Fibroblast of mammary gland (primary cell): Measurements from ENCODE around the gene INSIG1.

Source experiments
- DNase-seq: peaks from one replicate; pipeline ENCODE4 v3.0.0-alpha.2; 2010; ENCODE audit warnings: low read depth
- H3K4me3 ChIP-seq: 2 replicates; pipeline ENCODE4 v1.5.1; 2011; ENCODE audit warnings: low read depth, mild to moderate bottlenecking, low read length, moderate library complexity; ENCODE audit not compliant: control insufficient read depth
- CTCF ChIP-seq: conservative IDR thresholded peaks from 2 replicates; pipeline ENCODE4 v1.5.1; 2011; ENCODE audit warnings: low read depth, low read length, inconsistent platforms; ENCODE audit not compliant: control insufficient read depth, insufficient read depth

INSIG1 gene

DNA sequence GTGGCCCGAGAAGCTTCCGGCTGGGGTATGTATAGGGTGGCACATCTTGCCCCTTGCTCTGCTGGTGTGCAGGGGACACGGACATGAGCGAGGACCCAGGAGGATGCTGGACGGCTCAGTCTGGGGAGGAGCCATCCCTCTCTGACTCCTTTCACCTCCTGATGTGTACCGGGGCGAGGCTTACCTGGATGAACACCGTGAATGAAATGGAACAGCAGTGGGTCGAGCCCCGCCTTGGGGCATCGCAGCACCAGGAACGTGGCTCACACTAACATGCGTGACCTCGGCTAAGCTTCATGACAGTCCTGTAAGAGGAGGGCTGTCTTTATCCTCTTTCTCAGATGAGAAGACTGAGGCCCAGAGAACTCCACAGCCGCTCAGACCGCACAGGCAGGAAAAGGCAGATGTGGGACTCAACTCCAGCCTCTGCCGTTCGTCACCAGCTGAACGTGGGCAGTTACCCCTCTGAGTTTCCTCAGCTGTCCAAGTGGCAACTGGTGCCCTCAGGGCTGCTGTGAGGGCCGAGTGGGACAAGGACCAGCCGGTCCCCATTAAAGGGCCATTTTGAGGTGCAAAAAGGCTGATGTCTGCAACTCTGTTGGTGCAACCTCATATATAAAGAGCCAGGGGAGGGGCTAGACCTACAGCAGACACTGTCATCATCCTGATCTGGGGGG is 54.5 kb downstream of the INSIG1 start:
- TF ChIP-seq CTCF: no peak
- DNase-seq: no peak
- H3K4me3 ChIP-seq: no peak overlapping the region

DNA sequence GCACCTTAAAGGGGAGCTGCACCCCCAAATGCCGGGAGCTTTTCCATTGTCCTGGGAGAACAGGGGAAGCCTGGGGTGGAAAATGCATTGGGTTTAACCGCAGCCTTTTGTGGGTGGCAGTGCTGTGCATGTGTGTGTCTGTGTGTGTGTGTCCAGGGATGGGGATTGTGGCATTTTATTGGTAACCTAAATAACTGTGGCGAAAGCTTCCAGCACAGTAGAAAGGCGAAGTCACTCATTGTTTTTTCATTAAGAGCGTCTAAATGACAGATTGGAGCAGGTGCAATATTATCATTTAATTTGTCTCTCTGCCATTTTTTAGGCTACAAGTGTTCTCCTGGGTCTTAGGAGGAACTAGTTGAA is 55.1 kb downstream of the INSIG1 start:
- TF ChIP-seq CTCF: no peak

DNA sequence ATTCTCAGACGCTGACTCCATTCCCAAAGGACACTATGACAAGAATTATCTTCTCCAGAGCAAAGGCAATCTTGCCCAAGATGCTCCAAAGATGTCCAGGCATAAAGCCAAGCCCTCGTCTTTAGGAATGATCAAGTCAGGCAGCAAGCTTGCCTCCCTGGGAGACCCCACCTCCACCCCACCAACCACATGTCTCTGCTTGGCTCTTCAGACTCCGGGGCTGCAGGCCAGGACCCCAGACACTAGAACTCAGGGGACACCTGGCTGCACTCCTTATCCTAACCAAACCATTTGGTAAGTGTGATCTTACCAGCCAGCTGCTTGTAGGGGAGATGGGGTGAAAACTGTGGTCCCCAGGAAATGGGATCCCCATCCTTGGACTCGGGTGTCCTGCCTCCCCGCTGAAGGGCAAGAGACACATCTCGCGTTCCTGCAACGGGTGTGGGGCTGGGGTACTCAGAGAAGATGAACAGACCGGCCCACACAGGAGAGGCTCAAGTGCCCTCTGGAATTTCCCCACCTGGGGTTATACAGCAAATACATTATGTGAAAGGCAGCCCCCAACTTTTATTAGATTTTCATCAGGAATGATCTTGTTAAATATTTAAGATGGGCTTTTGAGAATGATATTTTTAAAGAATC is 55.7 kb downstream of the INSIG1 start:
- TF ChIP-seq CTCF: no peak
- DNase-seq: no peak
- no peak overlapping the region for H3K4me3 ChIP-seq

More for the DNA sequence above, 55.1 kb downstream of the INSIG1 start:
- H3K4me3 ChIP-seq: no peak overlapping the region
- DNase-seq: no peak

- H3K4me3 ChIP-seq: no peak overlapping the region
- no peak for DNase-seq
- no peak for TF ChIP-seq CTCF
Observed at GRCh38 chr7:155354371-155355048, 56.8 kb downstream of the INSIG1 start.

DNA sequence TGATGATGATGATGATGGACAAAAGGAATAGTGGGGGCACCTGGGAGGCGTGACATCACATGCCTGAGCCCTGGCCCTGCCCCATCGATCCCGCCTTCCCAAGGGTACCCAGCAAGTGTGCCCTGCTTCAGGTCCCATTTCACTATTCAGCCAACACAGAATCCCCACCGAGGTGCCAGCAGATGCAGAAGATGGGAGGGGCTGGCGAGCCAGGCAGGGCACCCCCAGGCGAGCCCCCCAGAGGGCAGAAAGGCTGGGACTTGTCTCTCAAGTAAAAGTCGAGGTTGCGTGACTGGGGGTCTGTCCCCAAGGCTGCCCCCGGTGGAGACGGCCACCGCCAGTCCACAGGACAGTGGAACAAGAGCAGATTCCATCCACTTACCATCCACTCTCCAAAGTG is 57.5 kb downstream of the INSIG1 start:
- DNase-seq: no peak
- H3K4me3 ChIP-seq: no peak overlapping the region

DNA sequence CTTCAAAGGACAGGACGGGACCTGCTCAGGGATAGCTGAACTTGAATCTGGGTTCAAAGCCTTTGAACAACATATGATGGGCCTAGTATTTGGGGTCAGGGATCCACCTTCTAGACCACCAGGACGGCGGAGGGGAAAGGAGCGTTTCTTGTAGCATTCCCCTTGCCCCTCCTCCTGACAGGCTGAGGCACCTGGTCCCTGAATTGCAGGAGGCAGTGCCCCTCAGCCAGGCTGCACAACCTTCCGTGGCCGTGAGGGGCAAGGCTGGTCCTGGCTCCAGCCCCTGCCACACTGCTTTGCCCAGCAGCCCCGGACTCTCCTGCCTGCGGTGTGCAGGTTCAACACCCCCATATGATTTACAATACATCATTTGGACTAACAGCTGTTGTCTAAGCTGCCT is 58.1 kb downstream of the INSIG1 start:
- no peak for DNase-seq
- TF ChIP-seq CTCF: no peak

More for the DNA sequence above, 57.5 kb downstream of the INSIG1 start:
- no peak for TF ChIP-seq CTCF

More for the DNA sequence above, 58.1 kb downstream of the INSIG1 start:
- no peak overlapping the region for H3K4me3 ChIP-seq
